ENCODE measurements around the gene RYR1.

The RYR1 gene

GRCh38 chr19:38531515-38531914, 98.0 kb downstream of the RYR1 start:
- Histone ChIP-seq H3K4me1 (ENCODE audit: control insufficient read depth, insufficient read depth, low read length) (no peaks in the 10 kb centered on the region), H3K27me3 (ENCODE audit: control insufficient read depth, insufficient read depth, low read length) (no peaks in the 10 kb centered on the region), H3K9ac (ENCODE audit: low read depth, low read length) (no peak overlapping the region), H3K27ac (ENCODE audit: low read depth, low read length) (no peak overlapping the region), H3K4me3 (ENCODE audit: low read depth, low read length) (no peak overlapping the region), H3K36me3 (ENCODE audit: control insufficient read depth, insufficient read depth, low read length) (peaks cover 27% of the 10 kb centered on the region), H3K9me3 (ENCODE audit: control insufficient read depth, insufficient read depth, low read length) (peaks cover 14% of the 10 kb centered on the region)

GRCh38 chr19:38532939-38533338, 99.4 kb downstream of the RYR1 start:
- H3K4me1 ChIP-seq (ENCODE audit: control insufficient read depth, insufficient read depth, low read length): no peaks in the 10 kb centered on the region
- no peaks in the 10 kb centered on the region for H3K27me3 ChIP-seq (ENCODE audit: control insufficient read depth, insufficient read depth, low read length)
- H3K36me3 ChIP-seq (ENCODE audit: control insufficient read depth, insufficient read depth, low read length): peaks cover 27% of the 10 kb centered on the region
- H3K27ac ChIP-seq (ENCODE audit: low read depth, low read length): no peak overlapping the region
- H3K4me3 ChIP-seq (ENCODE audit: low read depth, low read length): no peak overlapping the region
- H3K9ac ChIP-seq (ENCODE audit: low read depth, low read length): no peak overlapping the region
- peaks cover 14% of the 10 kb centered on the region for H3K9me3 ChIP-seq (ENCODE audit: control insufficient read depth, insufficient read depth, low read length)

- no peaks in the 10 kb centered on the region for H3K27me3 ChIP-seq (ENCODE audit: control insufficient read depth, insufficient read depth, low read length)
- no peak overlapping the region for H3K4me3 ChIP-seq (ENCODE audit: low read depth, low read length)
Observed at GRCh38 chr19:38534574-38534973, 101.1 kb downstream of the RYR1 start.

GRCh38 chr19:38535212-38535611, 101.7 kb downstream of the RYR1 start:
- H3K27me3 ChIP-seq (ENCODE audit: control insufficient read depth, insufficient read depth, low read length): no peaks in the 10 kb centered on the region
- H3K4me1 ChIP-seq (ENCODE audit: control insufficient read depth, insufficient read depth, low read length): no peaks in the 10 kb centered on the region
- no peak overlapping the region for H3K27ac ChIP-seq (ENCODE audit: low read depth, low read length)
- no peak overlapping the region for H3K4me3 ChIP-seq (ENCODE audit: low read depth, low read length)
- peaks cover 30% of the 10 kb centered on the region for H3K36me3 ChIP-seq (ENCODE audit: control insufficient read depth, insufficient read depth, low read length)
- H3K9me3 ChIP-seq (ENCODE audit: control insufficient read depth, insufficient read depth, low read length): peaks cover 14% of the 10 kb centered on the region
- H3K9ac ChIP-seq (ENCODE audit: low read depth, low read length): no peak overlapping the region

More at GRCh38 chr19:38534574-38534973, 101.1 kb downstream of the RYR1 start:
- no peaks in the 10 kb centered on the region for H3K4me1 ChIP-seq (ENCODE audit: control insufficient read depth, insufficient read depth, low read length)
- no peak overlapping the region for H3K9ac ChIP-seq (ENCODE audit: low read depth, low read length)
- H3K36me3 ChIP-seq (ENCODE audit: control insufficient read depth, insufficient read depth, low read length): peaks cover 30% of the 10 kb centered on the region
- peaks cover 14% of the 10 kb centered on the region for H3K9me3 ChIP-seq (ENCODE audit: control insufficient read depth, insufficient read depth, low read length)
- H3K27ac ChIP-seq (ENCODE audit: low read depth, low read length): no peak overlapping the region

- Histone ChIP-seq H3K4me3 (ENCODE audit: low read depth, low read length) (no peak overlapping the region), H3K27me3 (ENCODE audit: control insufficient read depth, insufficient read depth, low read length) (no peaks in the 10 kb centered on the region), H3K9ac (ENCODE audit: low read depth, low read length) (no peak overlapping the region), H3K4me1 (ENCODE audit: control insufficient read depth, insufficient read depth, low read length) (no peaks in the 10 kb centered on the region), H3K36me3 (ENCODE audit: control insufficient read depth, insufficient read depth, low read length) (peaks cover 22% of the 10 kb centered on the region), H3K27ac (ENCODE audit: low read depth, low read length) (no peak overlapping the region), H3K9me3 (ENCODE audit: control insufficient read depth, insufficient read depth, low read length) (peaks cover 14% of the 10 kb centered on the region)
Observed at GRCh38 chr19:38537071-38537936, 103.8 kb downstream of the RYR1 start.

GRCh38 chr19:38538386-38538785, 104.9 kb downstream of the RYR1 start:
- Histone ChIP-seq H3K27me3 (ENCODE audit: control insufficient read depth, insufficient read depth, low read length) (no peaks in the 10 kb centered on the region), H3K36me3 (ENCODE audit: control insufficient read depth, insufficient read depth, low read length) (peaks cover 22% of the 10 kb centered on the region), H3K27ac (ENCODE audit: low read depth, low read length) (no peak overlapping the region), H3K4me3 (ENCODE audit: low read depth, low read length) (no peak overlapping the region), H3K9me3 (ENCODE audit: control insufficient read depth, insufficient read depth, low read length) (peaks cover 14% of the 10 kb centered on the region), H3K9ac (ENCODE audit: low read depth, low read length) (no peak overlapping the region), H3K4me1 (ENCODE audit: control insufficient read depth, insufficient read depth, low read length) (no peaks in the 10 kb centered on the region)

- Histone ChIP-seq H3K4me3 (ENCODE audit: low read depth, low read length) (no peak overlapping the region), H3K9ac (ENCODE audit: low read depth, low read length) (no peak overlapping the region), H3K9me3 (ENCODE audit: control insufficient read depth, insufficient read depth, low read length) (peaks cover 14% of the 10 kb centered on the region), H3K4me1 (ENCODE audit: control insufficient read depth, insufficient read depth, low read length) (no peaks in the 10 kb centered on the region), H3K36me3 (ENCODE audit: control insufficient read depth, insufficient read depth, low read length) (peaks cover 22% of the 10 kb centered on the region), H3K27ac (ENCODE audit: low read depth, low read length) (no peak overlapping the region), H3K27me3 (ENCODE audit: control insufficient read depth, insufficient read depth, low read length) (no peaks in the 10 kb centered on the region)
Observed at GRCh38 chr19:38538793-38539528, 105.5 kb downstream of the RYR1 start.

- Histone ChIP-seq H3K27me3 (ENCODE audit: control insufficient read depth, insufficient read depth, low read length) (no peaks in the 10 kb centered on the region), H3K4me1 (ENCODE audit: control insufficient read depth, insufficient read depth, low read length) (peaks cover 7% of the 10 kb centered on the region), H3K36me3 (ENCODE audit: control insufficient read depth, insufficient read depth, low read length) (peaks cover 16% of the 10 kb centered on the region), H3K27ac (ENCODE audit: low read depth, low read length) (no peak overlapping the region), H3K9me3 (ENCODE audit: control insufficient read depth, insufficient read depth, low read length) (peaks cover 10% of the 10 kb centered on the region), H3K9ac (ENCODE audit: low read depth, low read length) (no peak overlapping the region), H3K4me3 (ENCODE audit: low read depth, low read length) (no peak overlapping the region)
Observed at GRCh38 chr19:38539751-38540150, 106.3 kb downstream of the RYR1 start.

GRCh38 chr19:38542040-38542439, 108.5 kb downstream of the RYR1 start:
- Histone ChIP-seq H3K27me3 (ENCODE audit: control insufficient read depth, insufficient read depth, low read length) (no peaks in the 10 kb centered on the region), H3K27ac (ENCODE audit: low read depth, low read length) (no peak overlapping the region), H3K4me3 (ENCODE audit: low read depth, low read length) (no peak overlapping the region), H3K9me3 (ENCODE audit: control insufficient read depth, insufficient read depth, low read length) (no peaks in the 10 kb centered on the region), H3K36me3 (ENCODE audit: control insufficient read depth, insufficient read depth, low read length) (peaks cover 6% of the 10 kb centered on the region; the same call in 1 of the 2 replicates), H3K4me1 (ENCODE audit: control insufficient read depth, insufficient read depth, low read length) (peaks cover 9% of the 10 kb centered on the region), H3K9ac (ENCODE audit: low read depth, low read length) (no peak overlapping the region)

- Histone ChIP-seq H3K27me3 (ENCODE audit: control insufficient read depth, insufficient read depth, low read length) (no peaks in the 10 kb centered on the region), H3K9ac (ENCODE audit: low read depth, low read length) (no peak overlapping the region), H3K4me3 (ENCODE audit: low read depth, low read length) (no peak overlapping the region), H3K27ac (ENCODE audit: low read depth, low read length) (no peak overlapping the region), H3K9me3 (ENCODE audit: control insufficient read depth, insufficient read depth, low read length) (no peaks in the 10 kb centered on the region), H3K36me3 (ENCODE audit: control insufficient read depth, insufficient read depth, low read length) (peaks cover 9% of the 10 kb centered on the region), H3K4me1 (ENCODE audit: control insufficient read depth, insufficient read depth, low read length) (peaks cover 9% of the 10 kb centered on the region)
Observed at GRCh38 chr19:38543286-38543806, 109.9 kb downstream of the RYR1 start.
